ENCODE data around the gene ARTN.

Gene ARTN

DNA sequence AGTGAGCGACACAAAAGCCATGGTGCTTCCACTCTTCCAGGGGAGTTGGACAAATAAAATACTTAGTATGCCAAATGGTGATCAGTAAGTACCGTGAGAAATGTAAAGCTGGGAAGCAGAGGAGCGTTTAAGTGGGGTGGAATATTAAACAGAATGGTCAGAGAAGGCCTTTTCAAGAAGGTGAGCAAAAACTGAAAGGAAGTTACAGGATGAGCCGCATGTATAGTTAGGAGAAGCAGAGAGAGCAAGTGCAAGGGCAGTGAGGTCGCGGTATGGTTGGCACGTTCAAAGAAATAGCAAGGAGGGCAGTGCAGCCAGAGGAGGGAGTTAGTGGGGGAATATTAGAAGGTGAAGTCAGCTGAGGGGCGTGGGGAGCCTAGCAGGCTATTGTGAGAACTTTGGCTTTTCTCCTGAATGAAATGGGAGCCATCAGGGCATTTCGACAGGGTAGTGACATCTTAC, 40.4 kb downstream of the ARTN start:
- no peak for DNase-seq

DNA sequence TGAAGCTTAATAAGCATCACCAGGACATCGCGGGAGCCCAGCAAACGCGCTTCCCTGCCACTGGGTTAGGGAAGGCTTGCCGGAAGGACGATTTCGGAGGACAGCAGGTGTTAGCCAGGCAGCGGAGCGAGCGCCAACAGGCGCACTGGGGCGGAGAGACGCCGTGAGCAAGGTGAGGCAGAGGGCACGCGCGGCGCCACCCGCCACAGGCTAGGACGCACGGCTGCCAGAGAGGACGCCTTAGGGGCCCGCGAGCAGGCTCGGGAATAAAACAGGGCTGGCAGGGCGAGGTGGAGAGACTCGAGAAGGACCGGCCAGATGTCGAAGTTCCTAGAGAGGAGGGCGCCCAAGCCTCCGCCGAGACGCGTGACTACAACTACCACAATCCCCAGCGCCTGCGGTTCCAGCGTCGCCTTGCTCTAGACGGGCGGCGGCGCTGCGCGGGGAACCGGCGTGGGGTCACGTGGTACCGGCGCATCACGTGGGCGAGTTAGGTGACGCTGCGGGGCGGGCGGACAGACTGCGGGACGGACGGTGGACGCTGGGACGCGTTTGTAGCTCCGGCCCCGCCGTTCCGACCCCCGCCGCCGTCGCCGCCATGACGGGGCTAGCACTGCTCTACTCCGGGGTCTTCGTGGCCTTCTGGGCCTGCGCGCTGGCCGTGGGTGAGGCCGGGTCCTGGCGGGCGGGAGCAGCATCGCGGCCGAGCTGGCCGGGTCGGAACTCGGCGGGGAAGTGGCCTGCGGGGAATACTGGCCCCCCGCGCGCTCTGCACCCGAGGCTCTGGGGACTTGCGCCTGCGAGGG, 41.0 kb downstream of the ARTN start, which contains the start of gene ATP6V0B:
Gene ATP6V0B, plus strand, starts transcription at position 518 of the 806 bp plus-strand sequence. Its CDS starts 81 bp downstream, at position 599.
- peak; percentile 92 for DNase-seq

DNA sequence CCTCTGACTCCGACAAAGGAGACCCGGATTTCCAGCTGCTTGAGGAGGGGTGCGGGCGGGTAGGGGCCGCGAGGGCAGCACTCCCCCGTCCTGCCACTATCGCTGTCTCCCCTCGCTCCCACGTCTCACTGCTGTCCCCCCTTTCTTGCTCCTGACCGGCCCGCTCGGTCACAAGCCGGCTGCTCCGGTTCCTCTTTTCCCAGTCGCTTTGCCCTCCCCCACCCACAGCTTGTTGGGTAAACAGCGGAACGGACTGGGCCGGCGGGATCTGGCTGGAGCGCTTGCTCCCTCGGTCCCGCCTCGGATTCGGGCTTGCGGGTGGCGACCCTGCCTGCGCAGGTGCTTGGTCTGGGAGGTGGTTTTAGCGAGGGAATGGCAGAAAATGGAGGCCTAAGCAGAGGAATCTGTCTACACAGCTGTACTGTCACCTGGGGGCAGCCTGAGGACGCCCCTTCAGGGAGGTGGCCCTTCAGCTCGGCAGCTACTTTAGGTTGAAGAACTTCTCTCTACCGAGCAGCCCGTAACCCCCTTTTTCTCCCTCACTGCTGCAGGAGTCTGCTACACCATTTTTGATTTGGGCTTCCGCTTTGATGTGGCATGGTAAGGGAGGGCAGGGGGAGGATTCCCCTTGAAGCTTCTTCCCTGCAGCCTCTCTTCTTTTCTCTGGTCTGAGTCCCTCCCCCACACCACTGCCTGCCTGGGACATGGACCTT, 41.8 kb downstream of the ARTN start:
- DNase-seq = no peak

DNA sequence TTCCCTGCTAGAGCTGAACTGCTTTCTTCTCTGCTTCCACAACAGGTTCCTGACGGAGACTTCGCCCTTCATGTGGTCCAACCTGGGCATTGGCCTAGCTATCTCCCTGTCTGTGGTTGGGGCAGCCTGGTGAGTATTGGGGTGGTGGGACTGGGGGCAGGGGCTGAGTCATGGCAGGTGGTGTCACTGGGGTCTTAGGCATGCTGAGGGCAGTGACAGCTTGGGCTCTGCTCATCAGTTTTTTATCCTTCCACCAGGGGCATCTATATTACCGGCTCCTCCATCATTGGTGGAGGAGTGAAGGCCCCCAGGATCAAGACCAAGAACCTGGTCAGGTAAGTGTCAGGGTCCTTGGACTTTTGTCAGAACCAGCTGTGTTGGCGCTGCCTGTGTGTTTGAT, 42.4 kb downstream of the ARTN start:
- no peak for DNase-seq

DNA sequence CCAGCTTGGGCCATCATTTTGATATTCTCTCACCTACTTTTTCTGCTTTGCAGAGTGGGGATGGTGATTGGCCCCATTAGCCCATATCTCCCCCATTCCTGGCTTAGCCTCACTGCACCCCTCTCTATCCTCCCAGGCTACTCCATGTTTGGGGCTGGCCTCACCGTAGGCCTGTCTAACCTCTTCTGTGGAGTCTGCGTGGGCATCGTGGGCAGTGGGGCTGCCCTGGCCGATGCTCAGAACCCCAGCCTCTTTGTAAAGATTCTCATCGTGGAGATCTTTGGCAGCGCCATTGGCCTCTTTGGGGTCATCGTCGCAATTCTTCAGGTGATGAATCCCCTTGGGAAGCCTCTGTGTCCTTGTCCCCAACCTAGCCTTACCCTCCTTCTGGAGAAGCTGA, 43.3 kb downstream of the ARTN start:
- DNase-seq = no peak

DNA sequence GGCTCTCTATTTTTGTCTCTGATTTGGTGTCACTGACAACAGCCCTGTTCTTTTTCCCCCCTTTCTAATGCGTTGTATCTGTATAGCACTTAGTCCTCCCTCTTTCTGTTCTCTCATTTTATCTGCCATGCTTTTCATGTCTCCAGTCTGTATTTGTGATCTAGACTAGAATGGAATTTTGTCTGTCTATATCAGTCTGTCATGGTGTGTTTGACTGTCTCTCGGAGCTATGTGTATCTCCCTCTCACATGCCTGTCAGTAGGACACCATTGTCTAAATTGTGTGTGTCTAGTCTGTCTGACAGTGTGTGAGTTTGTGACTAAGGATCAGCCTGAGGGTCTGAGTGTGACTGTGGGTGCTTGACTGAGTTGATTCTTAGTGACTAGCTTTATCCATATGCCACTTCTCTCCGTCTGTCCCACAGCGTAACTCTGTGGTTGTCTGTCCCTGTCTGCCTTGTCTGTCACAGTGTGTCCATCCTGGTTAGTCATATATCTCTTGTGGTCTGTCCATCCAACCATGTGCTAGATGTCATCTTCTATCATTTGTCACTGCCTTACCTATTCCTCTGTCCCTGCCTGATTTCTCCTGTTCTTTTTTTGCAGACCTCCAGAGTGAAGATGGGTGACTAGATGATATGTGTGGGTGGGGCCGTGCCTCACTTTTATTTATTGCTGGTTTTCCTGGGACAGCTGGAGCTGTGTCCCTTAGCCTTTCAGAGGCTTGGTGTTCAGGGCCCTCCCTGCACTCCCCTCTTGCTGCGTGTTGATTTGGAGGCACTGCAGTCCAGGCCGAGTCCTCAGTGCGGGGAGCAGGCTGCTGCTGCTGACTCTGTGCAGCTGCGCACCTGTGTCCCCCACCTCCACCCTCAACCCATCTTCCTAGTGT, 44.0 kb downstream of the ARTN start:
- DNase-seq = no peak

DNA sequence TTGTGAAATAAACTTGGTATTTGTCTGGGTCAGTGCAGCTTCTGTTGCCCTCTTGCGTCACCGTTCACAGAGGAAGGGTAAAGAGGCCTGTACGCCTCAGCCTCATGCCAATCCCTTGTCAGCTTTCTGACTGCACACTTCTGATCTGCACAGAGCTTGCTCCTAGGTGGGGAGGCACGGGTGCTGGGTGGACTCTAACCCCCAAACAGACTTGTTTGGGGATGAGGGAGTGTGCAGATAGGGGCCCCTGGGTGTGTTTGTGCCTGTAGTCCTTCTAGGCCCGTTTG, 44.6 kb downstream of the ARTN start:
- DNase-seq = no peak

DNA sequence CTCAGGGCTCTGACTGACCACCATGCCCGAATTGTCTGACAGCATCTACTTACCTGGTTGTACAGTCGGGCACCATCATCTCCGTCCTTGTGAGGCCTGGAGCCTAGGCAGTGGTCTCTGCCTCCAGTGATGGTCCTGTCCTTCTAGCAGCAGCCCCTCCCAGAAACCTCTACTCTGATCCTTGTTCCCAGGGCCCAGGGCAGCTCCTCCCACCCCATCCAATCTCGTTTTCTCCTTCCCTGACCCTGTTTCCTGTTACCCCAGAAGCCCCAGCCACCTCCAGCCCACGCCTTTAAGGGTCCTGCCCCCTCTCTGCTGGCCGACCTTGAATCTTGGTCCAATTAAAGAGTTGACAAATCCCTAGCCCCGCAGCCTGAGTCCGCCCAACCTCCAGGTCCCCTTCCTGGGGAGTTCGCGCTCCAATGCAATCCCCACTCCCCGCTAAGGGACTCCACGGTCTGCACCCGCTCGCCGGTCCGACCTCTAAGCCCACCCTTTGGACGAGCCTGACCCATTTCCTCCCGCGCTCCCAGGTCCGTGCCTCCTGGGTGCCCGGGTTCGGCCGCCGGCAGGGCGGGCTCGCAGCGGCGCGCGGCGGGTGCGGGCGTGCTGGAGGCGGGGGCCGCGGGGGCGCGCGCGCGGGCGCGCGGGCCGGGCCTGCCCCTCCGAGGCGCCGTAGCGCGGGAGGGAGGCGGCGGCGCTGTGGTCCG, 45.1 kb downstream of the ARTN start, which contains the start of gene B4GALT2:
Gene B4GALT2, plus strand, starts transcription at position 660 of the 710 bp plus-strand sequence. CDS start 1,951 bp downstream, outside the sequence.
- no peak for DNase-seq

DNA sequence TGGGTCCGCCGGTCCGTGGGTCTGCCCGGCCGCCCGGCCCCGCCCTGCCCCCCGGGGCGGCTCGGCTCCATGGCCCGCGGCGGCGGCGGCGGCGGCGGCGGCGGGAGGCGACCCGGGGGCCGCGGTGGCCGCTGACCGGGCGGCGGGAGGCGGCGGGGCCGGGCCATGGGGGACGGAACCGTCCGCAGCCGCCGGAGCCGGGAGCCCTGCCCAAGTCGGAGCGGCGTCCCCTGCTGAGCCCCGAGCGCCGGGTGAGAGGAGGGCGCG, 45.6 kb downstream of the ARTN start:
- no peak for DNase-seq

DNA sequence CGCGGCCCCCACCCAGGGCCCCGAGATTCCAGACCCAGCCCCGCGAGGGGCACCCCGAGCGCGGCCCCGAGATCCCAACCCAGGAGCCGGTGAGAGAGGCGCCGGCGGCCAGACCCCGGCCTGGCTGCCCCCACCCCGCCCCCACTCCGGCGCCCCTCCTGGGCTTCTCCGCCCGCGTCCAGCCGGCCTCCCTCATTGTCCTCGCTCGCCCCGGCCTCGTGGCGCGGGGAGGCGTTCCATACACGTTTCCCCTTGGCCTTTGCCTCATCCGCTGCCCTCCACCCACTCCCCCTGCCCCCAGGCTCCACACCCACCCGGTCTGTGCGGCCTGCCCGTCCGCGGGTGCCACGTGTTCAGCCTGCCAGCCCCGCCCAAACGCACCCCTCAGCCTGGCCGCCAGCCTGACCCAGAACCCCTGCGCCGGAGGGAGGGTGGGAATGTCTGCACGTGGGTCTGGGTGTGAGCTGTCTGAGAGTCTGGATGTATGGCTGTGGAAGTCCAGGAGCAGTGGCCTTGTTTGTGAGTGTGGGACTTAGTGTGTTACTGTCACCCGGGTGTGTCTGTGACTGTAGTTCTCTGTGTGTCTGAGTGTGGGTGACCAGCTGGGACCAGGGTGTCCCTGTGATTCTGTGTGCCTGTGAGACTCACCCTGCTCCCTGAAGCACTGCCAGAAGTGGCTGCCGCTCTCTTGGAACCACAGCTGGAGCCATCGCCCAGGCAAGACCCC, 46.1 kb downstream of the ARTN start:
- DNase-seq = no peak

DNA sequence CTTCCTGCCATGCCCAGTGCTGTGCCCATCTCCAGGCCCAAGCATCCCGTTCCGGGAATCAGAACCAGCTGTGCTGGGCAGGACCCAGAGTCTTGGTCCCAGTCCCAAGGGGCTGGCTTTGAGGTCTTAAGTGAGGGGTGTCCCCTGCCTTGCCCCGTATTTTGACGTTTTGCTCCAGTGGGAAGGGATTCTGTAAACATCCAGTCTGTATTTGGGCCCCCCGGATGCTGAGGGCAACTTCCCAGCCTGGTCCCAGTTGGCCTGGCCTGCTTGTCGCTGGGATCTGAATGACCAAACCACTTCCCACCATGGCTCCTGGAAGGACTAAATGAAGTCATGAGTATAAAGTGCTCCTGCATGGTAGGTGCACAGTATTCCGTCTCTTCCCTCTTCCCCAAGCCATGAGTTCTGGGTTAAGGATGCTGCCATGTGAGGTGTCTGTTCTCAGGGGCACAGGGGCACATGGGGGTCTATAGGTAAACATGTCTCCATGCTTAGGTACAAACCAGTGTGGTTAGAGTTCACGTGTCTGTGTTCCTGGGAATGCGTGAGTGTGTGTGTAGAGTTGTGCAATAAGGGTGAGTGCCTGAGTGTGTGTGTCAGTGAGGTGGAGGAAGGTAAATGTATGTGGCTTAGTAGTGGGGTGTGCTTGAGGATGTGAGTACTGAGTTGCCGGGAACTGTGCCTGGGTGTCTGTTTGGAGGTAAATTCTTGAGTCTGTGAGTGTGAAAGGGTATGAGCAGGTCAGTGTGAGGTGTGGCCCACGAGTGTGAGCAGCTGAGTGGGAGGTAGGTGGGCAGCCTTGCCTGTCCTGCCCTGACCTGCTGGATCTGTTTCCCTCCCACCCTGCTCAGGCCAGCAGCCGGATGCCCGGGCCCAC, 46.9 kb downstream of the ARTN start:
- no peak for DNase-seq

DNA sequence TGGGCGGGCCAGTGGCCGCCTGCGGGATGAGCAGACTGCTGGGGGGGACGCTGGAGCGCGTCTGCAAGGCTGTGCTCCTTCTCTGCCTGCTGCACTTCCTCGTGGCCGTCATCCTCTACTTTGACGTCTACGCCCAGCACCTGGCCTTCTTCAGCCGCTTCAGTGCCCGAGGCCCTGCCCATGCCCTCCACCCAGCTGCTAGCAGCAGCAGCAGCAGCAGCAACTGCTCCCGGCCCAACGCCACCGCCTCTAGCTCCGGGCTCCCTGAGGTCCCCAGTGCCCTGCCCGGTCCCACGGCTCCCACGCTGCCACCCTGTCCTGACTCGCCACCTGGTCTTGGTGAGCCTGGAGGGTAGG, 47.5 kb downstream of the ARTN start:
- no peak for DNase-seq

DNA sequence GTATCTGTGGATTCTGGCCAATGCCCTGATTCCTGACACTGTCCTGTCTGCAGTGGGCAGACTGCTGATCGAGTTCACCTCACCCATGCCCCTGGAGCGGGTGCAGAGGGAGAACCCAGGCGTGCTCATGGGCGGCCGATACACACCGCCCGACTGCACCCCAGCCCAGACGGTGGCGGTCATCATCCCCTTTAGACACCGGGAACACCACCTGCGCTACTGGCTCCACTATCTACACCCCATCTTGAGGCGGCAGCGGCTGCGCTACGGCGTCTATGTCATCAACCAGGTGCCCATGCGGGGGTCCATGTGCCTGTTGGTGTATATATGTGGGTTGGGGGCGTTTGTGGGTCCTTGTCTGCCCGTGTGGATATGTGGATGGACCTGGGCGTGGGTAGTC, 48.0 kb downstream of the ARTN start:
- no peak for DNase-seq

DNA sequence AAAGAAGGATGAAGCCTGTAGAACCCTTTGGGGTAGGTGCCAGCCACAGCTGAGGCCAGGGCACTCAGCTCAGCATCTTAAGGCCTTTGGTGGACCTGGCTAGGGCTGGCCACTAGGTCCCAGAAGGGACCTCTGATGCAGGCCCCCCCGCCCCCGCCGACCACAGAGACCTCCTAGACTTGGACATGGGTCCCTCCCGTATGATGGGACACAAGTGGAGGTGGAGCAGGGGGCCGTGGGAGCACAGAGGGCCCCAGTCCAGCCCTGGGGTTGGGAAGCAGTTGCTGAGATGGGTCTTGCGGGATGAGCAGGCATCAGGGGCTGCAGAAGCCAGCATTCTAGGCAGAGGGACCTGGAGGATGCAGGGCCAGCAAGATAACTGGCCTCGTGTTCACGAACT, 48.6 kb downstream of the ARTN start:
- DNase-seq = no peak

DNA sequence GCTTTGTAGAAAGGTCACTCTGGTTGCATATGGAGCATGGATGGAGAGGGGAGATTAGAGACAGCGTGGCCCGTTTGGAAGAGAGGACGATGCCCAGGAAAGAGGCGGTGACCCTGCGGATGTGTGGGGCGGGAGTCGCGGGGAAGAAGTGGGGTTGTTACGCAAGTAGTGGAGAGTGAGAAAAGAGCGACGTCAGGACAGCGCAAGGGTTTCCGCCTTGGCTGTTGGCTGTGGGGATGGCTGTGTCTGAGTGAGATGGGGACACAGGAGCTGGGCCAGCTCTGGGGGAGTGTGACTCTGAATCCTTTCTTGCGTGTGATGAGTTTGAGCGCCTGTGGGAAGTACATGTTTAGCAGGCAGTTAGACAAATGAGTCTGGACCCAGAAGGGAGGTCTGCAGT, 49.2 kb downstream of the ARTN start:
- no peak for DNase-seq

DNA sequence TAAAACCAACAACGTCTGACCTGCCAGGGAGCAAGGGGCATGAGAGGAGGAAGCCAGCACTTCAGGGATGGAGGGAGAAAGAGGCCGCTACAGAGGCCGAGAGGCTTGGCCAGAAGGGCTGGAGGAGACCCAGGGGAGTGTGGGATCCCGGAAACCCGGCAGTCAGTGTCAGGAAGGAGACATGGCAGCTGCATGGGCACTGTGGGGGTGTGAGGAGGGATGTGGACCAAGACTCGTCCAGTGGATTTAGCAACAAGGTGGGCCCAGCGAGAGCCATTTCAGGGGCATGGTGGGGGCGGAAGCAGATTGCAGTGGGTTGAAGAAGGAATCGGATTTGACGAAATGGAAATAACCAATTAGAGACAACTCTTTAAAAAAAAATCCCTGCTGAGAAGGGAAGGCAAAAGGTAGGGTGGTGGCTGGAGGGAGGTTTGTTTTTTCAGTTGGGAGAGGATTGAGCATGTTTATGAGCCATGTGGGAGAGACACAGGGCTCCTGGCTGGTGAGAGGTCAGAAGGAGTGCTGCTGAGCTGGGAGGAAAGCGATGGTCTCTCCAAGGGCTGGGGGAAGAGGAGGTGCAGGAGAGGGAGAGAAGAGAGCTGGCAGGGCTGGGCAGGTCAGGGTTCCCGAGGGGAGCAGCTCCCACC, 49.8 kb downstream of the ARTN start:
- DNase-seq = no peak

DNA sequence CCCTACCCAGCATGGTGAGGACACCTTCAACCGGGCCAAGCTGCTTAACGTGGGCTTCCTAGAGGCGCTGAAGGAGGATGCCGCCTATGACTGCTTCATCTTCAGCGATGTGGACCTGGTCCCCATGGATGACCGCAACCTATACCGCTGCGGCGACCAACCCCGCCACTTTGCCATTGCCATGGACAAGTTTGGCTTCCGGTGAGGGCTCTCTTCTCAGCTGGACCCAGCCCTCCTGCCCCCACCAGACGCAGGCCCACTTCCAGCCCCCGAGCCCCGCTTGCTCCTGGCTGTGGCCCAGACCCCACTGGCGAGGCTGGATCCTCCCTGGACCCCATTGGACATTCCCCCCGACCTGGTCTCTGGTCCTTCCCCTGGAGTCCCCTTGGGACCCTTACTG, 51.3 kb downstream of the ARTN start:
- no peak for DNase-seq

DNA sequence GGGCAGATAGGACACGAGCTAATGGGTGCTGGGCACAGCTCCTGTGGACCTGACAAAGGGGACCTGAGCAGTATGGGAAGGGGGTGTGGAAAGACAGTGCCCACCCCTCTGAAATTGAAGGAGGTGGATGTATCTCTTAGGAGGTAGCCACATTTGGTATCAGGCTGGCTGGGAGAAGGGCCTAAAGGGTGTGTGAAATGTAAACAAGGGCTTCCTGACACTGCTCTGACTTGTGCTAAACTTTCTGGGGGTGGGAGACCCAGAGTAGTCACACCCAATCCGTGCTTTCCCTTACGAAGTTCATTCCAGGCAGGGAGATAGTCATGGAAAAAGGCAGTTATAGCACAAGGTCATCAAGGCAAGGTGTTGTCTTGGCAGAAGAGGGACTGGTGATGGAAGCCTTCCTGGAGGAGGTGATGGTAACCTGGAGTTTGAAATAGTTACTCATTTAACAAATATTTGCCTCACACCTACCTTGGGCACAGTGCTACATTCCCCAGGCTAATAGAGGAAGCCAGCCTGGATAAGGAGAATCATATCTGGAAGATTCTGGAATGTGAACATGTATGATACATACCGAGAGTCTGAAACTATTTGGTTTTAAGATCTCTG, 52.5 kb downstream of the ARTN start:
- DNase-seq = no peak

DNA sequence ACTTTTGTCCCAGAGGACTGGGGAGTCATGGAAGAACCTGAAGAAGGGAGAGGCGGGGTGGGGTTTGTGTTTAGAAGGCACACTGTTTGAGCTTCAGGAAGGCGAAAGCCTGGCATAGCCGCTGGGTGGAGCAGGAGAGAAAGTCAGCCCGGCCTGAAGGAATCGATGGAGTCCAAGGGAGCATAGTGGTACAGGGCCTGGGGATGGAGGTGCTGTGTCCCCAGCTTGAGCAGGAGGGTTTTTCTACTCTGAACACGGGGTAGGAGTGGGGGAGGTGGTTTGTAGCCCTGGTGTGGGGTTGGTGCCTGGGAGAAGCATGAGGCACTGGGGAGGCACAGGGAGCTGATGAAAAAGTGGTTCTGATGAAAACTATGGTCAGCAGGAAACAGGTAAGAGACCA, 53.1 kb downstream of the ARTN start:
- DNase-seq = no peak
